Trophoblast cell (in vitro differentiated cells and primary cell): ENCODE measurements around the gene SRGAP3.

Source experiments
- DNase-seq, 2 donors: peaks; one replicate each; pipeline ENCODE4 v3.0.0-alpha.2; 2016
- H2AFZ ChIP-seq: 2 replicates; pipeline ENCODE4 v1.6.1; 2013; ENCODE audit warnings: low read length, moderate library complexity, mild to moderate bottlenecking; ENCODE audit not compliant: insufficient read depth, poor library complexity
- H2AK5ac ChIP-seq: 2 replicates; pipeline ENCODE4 v1.6.1; 2013; ENCODE audit warnings: mild to moderate bottlenecking, low read length
- H2BK120ac ChIP-seq: 2 replicates; pipeline ENCODE4 v1.6.1; 2013; ENCODE audit warnings: low read length, mild to moderate bottlenecking, moderate library complexity; ENCODE audit not compliant: insufficient read depth, poor library complexity
- H2BK12ac ChIP-seq: 2 replicates; pipeline ENCODE4 v1.6.1; 2013; ENCODE audit warnings: mild to moderate bottlenecking, low read length, moderate library complexity
- H2BK5ac ChIP-seq: 2 replicates; pipeline ENCODE4 v1.6.1; 2013; ENCODE audit warnings: low read length, low read depth, moderate library complexity, mild to moderate bottlenecking; ENCODE audit not compliant: poor library complexity
- H3K14ac ChIP-seq: 2 replicates; pipeline ENCODE4 v1.6.1; 2013; ENCODE audit warnings: mild to moderate bottlenecking, low read length
- H3K18ac ChIP-seq: 2 replicates; pipeline ENCODE4 v1.6.1; 2013; ENCODE audit warnings: mild to moderate bottlenecking, low read length
- H3K23ac ChIP-seq: 2 replicates; pipeline ENCODE4 v1.6.1; 2013; ENCODE audit warnings: low read length
- H3K27ac ChIP-seq: 2 replicates; pipeline ENCODE4 v1.5.1; 2013; ENCODE audit warnings: low read depth, mild to moderate bottlenecking, inconsistent platforms, low read length, moderate library complexity
- H3K27me3 ChIP-seq: 2 replicates; pipeline ENCODE4 v1.6.1; 2013; ENCODE audit warnings: inconsistent platforms, mild to moderate bottlenecking, low read length, moderate library complexity; ENCODE audit not compliant: insufficient read depth
- H3K36me3 ChIP-seq, 2 experiments: 1 replicate in 1 of 2; 2 replicates in 1 of 2; pipeline ENCODE4 v1.6.1; 2013; ENCODE audit warnings: low read length in 2 of 2, mild to moderate bottlenecking in 2 of 2, moderate library complexity in 1 of 2; ENCODE audit not compliant: insufficient read depth in 2 of 2, control insufficient read depth in 1 of 2
- H3K4ac ChIP-seq: 2 replicates; pipeline ENCODE4 v1.6.1; 2013; ENCODE audit warnings: low read depth, mild to moderate bottlenecking, low read length, moderate library complexity
- H3K4me1 ChIP-seq, 2 experiments: 1 replicate in 1 of 2; 2 replicates in 1 of 2; pipeline ENCODE4 v1.6.1; 2013; ENCODE audit warnings: low read length in 2 of 2, mild to moderate bottlenecking in 2 of 2, moderate library complexity in 1 of 2; ENCODE audit not compliant: insufficient read depth in 2 of 2, control insufficient read depth in 1 of 2
- H3K4me2 ChIP-seq: 2 replicates; pipeline ENCODE4 v1.6.1; 2013; ENCODE audit warnings: inconsistent platforms, mild to moderate bottlenecking, low read length, moderate library complexity
- H3K4me3 ChIP-seq: 2 replicates; pipeline ENCODE4 v1.5.1; 2013; ENCODE audit warnings: mild to moderate bottlenecking, low read depth, low read length, inconsistent platforms
- H3K79me1 ChIP-seq: one replicate; pipeline ENCODE4 v1.6.1; 2013; ENCODE audit warnings: low read length
- H3K79me2 ChIP-seq: 2 replicates; pipeline ENCODE4 v1.6.1; 2013; ENCODE audit warnings: low read length, mild to moderate bottlenecking; ENCODE audit not compliant: control insufficient read depth, insufficient read depth, poor library complexity
- H3K9ac ChIP-seq: 2 replicates; pipeline ENCODE4 v1.6.1; 2013; ENCODE audit warnings: mild to moderate bottlenecking, low read length
- H3K9me3 ChIP-seq: 2 replicates; pipeline ENCODE4 v1.6.1; 2013; ENCODE audit warnings: low read depth, mild to moderate bottlenecking, control low read depth, inconsistent platforms, low read length; ENCODE audit not compliant: insufficient read depth
- H4K12ac ChIP-seq: 2 replicates; pipeline ENCODE4 v1.6.1; 2013; ENCODE audit warnings: low read depth, mild to moderate bottlenecking, low read length, moderate library complexity
- H4K8ac ChIP-seq: 2 replicates; pipeline ENCODE4 v1.6.1; 2013; ENCODE audit warnings: low read depth, mild to moderate bottlenecking, low read length, moderate library complexity
- H4K91ac ChIP-seq: one replicate; pipeline ENCODE4 v1.6.1; 2013; ENCODE audit warnings: low read depth, mild to moderate bottlenecking, low read length, moderate library complexity
- WGBS: extraction: QIAGEN DNeasy Blood & Tissue Kit; methylation state at CpG from one replicate; pipeline ENCODE4 v1.1.7; 2013; ENCODE audit warnings: missing lambda C conversion rate; ENCODE audit not compliant: insufficient read length, insufficient coverage; ENCODE audit errors: extremely low coverage; 5-methylcytosine and 5-hydroxymethylcytosine counted together

The SRGAP3 gene

GRCh38 chr3:9270704-9271103, 21.3 kb upstream of the SRGAP3 start:
- Histone ChIP-seq H2AFZ (no peak overlapping the region), H3K36me3 (no peaks in the 10 kb centered on the region), H3K4me3 (no peak overlapping the region), H2BK120ac (no peak overlapping the region), H3K18ac (no peak overlapping the region), H3K23ac (no peak overlapping the region), H4K91ac (no peak overlapping the region), H2BK12ac (no peak overlapping the region), H3K27ac (no peak overlapping the region), H3K9me3 (no peaks in the 10 kb centered on the region), H3K79me1 (no peaks in the 10 kb centered on the region), H2AK5ac (no peak overlapping the region), H3K4me1 (no peaks in the 10 kb centered on the region), H3K4ac (no peak overlapping the region), H4K12ac (no peak overlapping the region), H4K8ac (no peak overlapping the region), H3K9ac (no peak overlapping the region), H3K79me2 (no peaks in the 10 kb centered on the region), H3K14ac (no peak overlapping the region), H3K27me3 (no peaks in the 10 kb centered on the region), H3K4me2 (no peak overlapping the region), H2BK5ac (no peak overlapping the region)
- WGBS: no CpG with 5 or more reads among the region's 4 CpGs
- no peak for DNase-seq

GRCh38 chr3:9266716-9267115, 17.3 kb upstream of the SRGAP3 start:
- Histone ChIP-seq H3K18ac (no peak overlapping the region), H3K14ac (no peak overlapping the region), H3K9ac (no peak overlapping the region), H3K79me2 (no peaks in the 10 kb centered on the region), H3K23ac (no peak overlapping the region), H2AFZ (no peak overlapping the region), H2AK5ac (no peak overlapping the region), H3K79me1 (no peaks in the 10 kb centered on the region), H3K4me1 (no peaks in the 10 kb centered on the region), H3K27ac (no peak overlapping the region), H2BK12ac (no peak overlapping the region), H3K27me3 (no peaks in the 10 kb centered on the region), H3K9me3 (no peaks in the 10 kb centered on the region), H3K4me3 (no peak overlapping the region), H4K91ac (no peak overlapping the region), H3K36me3 (no peaks in the 10 kb centered on the region), H3K4me2 (no peak overlapping the region), H4K8ac (no peak overlapping the region), H4K12ac (no peak overlapping the region), H2BK5ac (no peak overlapping the region), H2BK120ac (no peak overlapping the region), H3K4ac (no peak overlapping the region)
- no peak for DNase-seq
- WGBS: no CpG with 5 or more reads among the region's 3 CpGs

- no peak for DNase-seq
- Histone ChIP-seq H2BK120ac (no peak overlapping the region), H2BK12ac (no peak overlapping the region), H3K27ac (no peak overlapping the region), H3K4me2 (no peak overlapping the region), H3K36me3 (no peaks in the 10 kb centered on the region), H4K8ac (no peak overlapping the region), H3K14ac (no peak overlapping the region), H3K9ac (no peak overlapping the region), H4K12ac (no peak overlapping the region), H3K4me1 (no peaks in the 10 kb centered on the region), H3K9me3 (no peaks in the 10 kb centered on the region), H3K27me3 (no peaks in the 10 kb centered on the region), H3K79me1 (no peaks in the 10 kb centered on the region), H3K18ac (no peak overlapping the region), H2BK5ac (no peak overlapping the region), H3K23ac (no peak overlapping the region), H3K4ac (no peak overlapping the region), H4K91ac (no peak overlapping the region), H2AFZ (no peak overlapping the region), H3K4me3 (no peak overlapping the region), H2AK5ac (no peak overlapping the region), H3K79me2 (no peaks in the 10 kb centered on the region)
- no CpG with 5 or more reads among the region's 12 CpGs for WGBS
Measured at GRCh38 chr3:9260305-9260704, 10.9 kb upstream of the SRGAP3 start.

GRCh38 chr3:9257092-9257491, 7.6 kb upstream of the SRGAP3 start:
- Histone ChIP-seq H3K36me3 (no peaks in the 10 kb centered on the region), H3K4ac (no peak overlapping the region), H3K18ac (no peak overlapping the region), H3K4me1 (no peaks in the 10 kb centered on the region), H3K27me3 (no peaks in the 10 kb centered on the region), H2AK5ac (no peak overlapping the region), H2AFZ (no peak overlapping the region), H2BK5ac (no peak overlapping the region), H3K4me2 (no peak overlapping the region), H3K27ac (no peak overlapping the region), H3K4me3 (no peak overlapping the region), H4K12ac (no peak overlapping the region), H3K79me2 (no peaks in the 10 kb centered on the region), H2BK120ac (no peak overlapping the region), H3K14ac (no peak overlapping the region), H4K91ac (no peak overlapping the region), H3K23ac (no peak overlapping the region), H2BK12ac (no peak overlapping the region), H3K9me3 (no peaks in the 10 kb centered on the region), H3K9ac (no peak overlapping the region), H3K79me1 (peaks cover 1% of the 10 kb centered on the region), H4K8ac (no peak overlapping the region)
- no peak for DNase-seq
- no CpG with 5 or more reads among the region's 2 CpGs for WGBS
